NB4 (cell line): ENCODE results near the gene CERS3.

Source experiments
- TF ChIP-seq, protein P1 (sequence below): IDR thresholded peaks from 2 replicates; pipeline ENCODE4 v1.6.1; 2011; ENCODE audit warnings: low read depth, low read length
- TF ChIP-seq, protein P2 (sequence below): IDR thresholded peaks from one replicate; pipeline ENCODE4 v1.5.1; 2012; ENCODE audit warnings: low read depth, low read length

DNA sequence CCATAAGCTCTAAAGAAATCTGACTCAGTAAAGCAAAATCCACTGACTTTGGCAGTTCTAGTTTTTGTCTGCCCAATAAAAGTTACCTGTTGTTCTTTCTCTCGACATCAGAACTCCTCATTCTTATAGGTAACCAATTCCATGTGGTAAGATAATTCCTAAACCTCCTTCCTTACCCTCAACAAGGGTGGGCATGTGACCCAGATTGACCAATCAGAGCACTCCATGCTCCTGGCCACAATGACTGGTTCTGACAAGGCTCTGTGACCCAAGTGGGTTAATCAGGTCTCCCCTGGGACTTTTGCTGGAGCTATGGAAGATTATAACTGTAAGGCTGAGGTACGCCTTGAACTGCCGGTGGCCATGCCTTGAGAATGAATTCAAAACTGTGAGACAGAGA, 41.5 kb upstream of the CERS3 start:
- TF ChIP-seq, protein P1, sequence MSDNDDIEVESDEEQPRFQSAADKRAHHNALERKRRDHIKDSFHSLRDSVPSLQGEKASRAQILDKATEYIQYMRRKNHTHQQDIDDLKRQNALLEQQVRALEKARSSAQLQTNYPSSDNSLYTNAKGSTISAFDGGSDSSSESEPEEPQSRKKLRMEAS = no peak
- TF ChIP-seq, protein P2, sequence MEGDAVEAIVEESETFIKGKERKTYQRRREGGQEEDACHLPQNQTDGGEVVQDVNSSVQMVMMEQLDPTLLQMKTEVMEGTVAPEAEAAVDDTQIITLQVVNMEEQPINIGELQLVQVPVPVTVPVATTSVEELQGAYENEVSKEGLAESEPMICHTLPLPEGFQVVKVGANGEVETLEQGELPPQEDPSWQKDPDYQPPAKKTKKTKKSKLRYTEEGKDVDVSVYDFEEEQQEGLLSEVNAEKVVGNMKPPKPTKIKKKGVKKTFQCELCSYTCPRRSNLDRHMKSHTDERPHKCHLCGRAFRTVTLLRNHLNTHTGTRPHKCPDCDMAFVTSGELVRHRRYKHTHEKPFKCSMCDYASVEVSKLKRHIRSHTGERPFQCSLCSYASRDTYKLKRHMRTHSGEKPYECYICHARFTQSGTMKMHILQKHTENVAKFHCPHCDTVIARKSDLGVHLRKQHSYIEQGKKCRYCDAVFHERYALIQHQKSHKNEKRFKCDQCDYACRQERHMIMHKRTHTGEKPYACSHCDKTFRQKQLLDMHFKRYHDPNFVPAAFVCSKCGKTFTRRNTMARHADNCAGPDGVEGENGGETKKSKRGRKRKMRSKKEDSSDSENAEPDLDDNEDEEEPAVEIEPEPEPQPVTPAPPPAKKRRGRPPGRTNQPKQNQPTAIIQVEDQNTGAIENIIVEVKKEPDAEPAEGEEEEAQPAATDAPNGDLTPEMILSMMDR = no peak
